ENCODE results near the gene C1QTNF4. TPM values are rescaled to one million over a fixed set of nuclear protein-coding genes. Genes with fewer than 3 reads are reported as not detected.
A peak's percentile ranks its signal among the peaks of the same experiment; 100 is the strongest.

Gene C1QTNF4
- total and polyA plus RNA-seq, 7 experiments from 2014 or later = 0.36 to 2.3 (median 1.0) TPM; not detected in 2

DNA sequence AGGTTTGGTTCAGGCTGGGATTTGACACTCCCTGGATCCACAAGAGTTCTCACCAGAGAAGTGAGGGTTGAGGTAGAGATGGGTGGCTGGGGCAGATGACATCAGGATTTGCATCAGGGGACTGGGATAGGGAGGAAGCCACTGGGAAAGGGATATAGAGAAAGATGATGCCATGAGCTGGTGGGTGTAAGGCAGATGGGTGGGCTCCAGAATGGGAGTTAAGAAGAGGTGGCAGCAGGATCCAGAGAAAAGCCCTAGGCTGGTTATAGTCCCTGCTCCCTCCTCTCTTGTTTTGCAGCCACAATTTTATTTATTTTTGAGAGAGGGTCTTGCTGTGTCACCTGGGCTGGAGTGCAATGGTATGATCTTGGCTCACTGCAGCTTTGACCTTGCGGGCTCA, 1.8 kb upstream of the C1QTNF4 start:
- Mint-ChIP-seq H3K36me3 (peaks cover 0 to 5% (median 0%) of the 10 kb centered on the region in 5 donors), H3K27ac (no peak overlapping the region), H3K4me1 (peaks cover 0 to 14% (median 9%) of the 10 kb centered on the region in 7 donors), H3K9me3 (no peaks in the 10 kb centered on the region), H3K4me3 (no peak overlapping the region), H3K27me3 (peaks cover 36 to 39% (median 37%) of the 10 kb centered on the region in 5 donors)
- ATAC-seq = no peak
- no peaks in the 10 kb centered on the region for H3K9me3 ChIP-seq (ENCODE audit: control insufficient read depth in 2 of 3, low read length in 3 of 3)
- H3K27ac ChIP-seq (ENCODE audit: low read depth, low read length) = no peak overlapping the region
- intact Hi-C loops (cut with micrococcal nuclease) = loop anchor here in 1 of 2 donors (10.0 kb wide), 1 partner anchor 61 kb away; no protein-coding TSS in a partner anchor
- H3K4me3 ChIP-seq (ENCODE audit: low read length) = no peak overlapping the region
- no peaks in the 10 kb centered on the region for H3K36me3 ChIP-seq (ENCODE audit: control insufficient read depth in 2 of 3, insufficient read depth in 3 of 3, low read length in 3 of 3)
- peaks cover 6 to 25% of the 10 kb centered on the region in 2 donors for H3K27me3 ChIP-seq (ENCODE audit: control insufficient read depth in 2 of 2, insufficient read depth in 2 of 2, low read length in 2 of 2)
- DNase-seq = no peak
- H3K4me1 ChIP-seq (ENCODE audit: control insufficient read depth in 2 of 2, insufficient read depth in 2 of 2, low read length in 2 of 2) = peaks cover 0 to 6% of the 10 kb centered on the region in 2 donors
- CTCF ChIA-PET = no interaction called here
- POLR2A ChIA-PET = interaction anchor here (0.9 kb wide), 1 partner anchor 44 kb away, joined by 4 read pairs; no protein-coding TSS in a partner anchor

GRCh38 chr11:47595029-47595428, 818 bp upstream of the C1QTNF4 start:
- Mint-ChIP-seq H3K36me3 (peaks cover 0 to 5% (median 0%) of the 10 kb centered on the region in 5 donors), H3K9me3 (no peaks in the 10 kb centered on the region), H3K4me1 (peaks cover 0 to 14% (median 9%) of the 10 kb centered on the region in 7 donors), H3K27me3 (peaks cover 36 to 39% (median 37%) of the 10 kb centered on the region in 5 donors), H3K27ac (no peak overlapping the region), H3K4me3 (peak overlapping the region in 1 of 10 donors; percentile 3)
- ChIA-PET POLR2A (interaction anchor here (0.5 to 0.9 kb wide), 3 partner anchors 13 to 43 kb away, joined by 3 to 4 read pairs (median 3); no protein-coding TSS in a partner anchor), CTCF (no interaction called here)
- Histone ChIP-seq H3K27me3 (ENCODE audit: control insufficient read depth in 2 of 2, insufficient read depth in 2 of 2, low read length in 2 of 2) (peaks cover 6 to 25% of the 10 kb centered on the region in 2 donors), H3K9me3 (ENCODE audit: control insufficient read depth in 2 of 3, low read length in 3 of 3) (no peaks in the 10 kb centered on the region), H3K4me3 (ENCODE audit: low read length) (no peak overlapping the region), H3K36me3 (ENCODE audit: control insufficient read depth in 2 of 3, insufficient read depth in 3 of 3, low read length in 3 of 3) (no peaks in the 10 kb centered on the region), H3K4me1 (ENCODE audit: control insufficient read depth in 2 of 2, insufficient read depth in 2 of 2, low read length in 2 of 2) (peaks cover 0 to 6% of the 10 kb centered on the region in 2 donors), H3K27ac (ENCODE audit: low read depth, low read length) (no peak overlapping the region)
- intact Hi-C loops (cut with micrococcal nuclease) = loop anchor here in 1 of 2 donors (10.0 kb wide), 1 partner anchor 60 kb away; no protein-coding TSS in a partner anchor
- DNase-seq = no peak
- ATAC-seq = no peak

GRCh38 chr11:47593492-47593933, 698 bp downstream of the C1QTNF4 start:
- H3K36me3 Mint-ChIP-seq = no peaks in the 10 kb centered on the region
- no peak overlapping the region for H3K27ac Mint-ChIP-seq
- no peaks in the 10 kb centered on the region for H3K9me3 Mint-ChIP-seq
- Histone ChIP-seq H3K27ac (ENCODE audit: low read depth, low read length) (no peak overlapping the region), H3K9me3 (ENCODE audit: control insufficient read depth in 2 of 3, low read length in 3 of 3) (no peaks in the 10 kb centered on the region), H3K27me3 (ENCODE audit: control insufficient read depth in 2 of 2, insufficient read depth in 2 of 2, low read length in 2 of 2) (peaks cover 6 to 25% of the 10 kb centered on the region in 2 donors), H3K4me3 (ENCODE audit: low read length) (no peak overlapping the region), H3K36me3 (ENCODE audit: control insufficient read depth in 2 of 3, insufficient read depth in 3 of 3, low read length in 3 of 3) (no peaks in the 10 kb centered on the region), H3K4me1 (ENCODE audit: control insufficient read depth in 2 of 2, insufficient read depth in 2 of 2, low read length in 2 of 2) (peaks cover 0 to 6% of the 10 kb centered on the region in 2 donors)
- H3K4me3 Mint-ChIP-seq = peak overlapping the region in 5 of 10 donors; percentile 31 to 67 (median 39)
- ATAC-seq (no peak), DNase-seq (no peak)
- POLR2A ChIA-PET = interaction anchor here (0.9 kb wide), 1 partner anchor 14 kb away, joined by 3 read pairs; the partner anchor contains the start of gene NDUFS3
- intact Hi-C loops (cut with micrococcal nuclease) = loop anchor here in 1 of 2 donors (10.0 kb wide), 1 partner anchor 59 kb away; no protein-coding TSS in a partner anchor
- peaks cover 0 to 14% (median 9%) of the 10 kb centered on the region in 7 donors for H3K4me1 Mint-ChIP-seq
- H3K27me3 Mint-ChIP-seq = peaks cover 33 to 38% (median 36%) of the 10 kb centered on the region in 5 donors
- CTCF ChIA-PET = no interaction called here

DNA sequence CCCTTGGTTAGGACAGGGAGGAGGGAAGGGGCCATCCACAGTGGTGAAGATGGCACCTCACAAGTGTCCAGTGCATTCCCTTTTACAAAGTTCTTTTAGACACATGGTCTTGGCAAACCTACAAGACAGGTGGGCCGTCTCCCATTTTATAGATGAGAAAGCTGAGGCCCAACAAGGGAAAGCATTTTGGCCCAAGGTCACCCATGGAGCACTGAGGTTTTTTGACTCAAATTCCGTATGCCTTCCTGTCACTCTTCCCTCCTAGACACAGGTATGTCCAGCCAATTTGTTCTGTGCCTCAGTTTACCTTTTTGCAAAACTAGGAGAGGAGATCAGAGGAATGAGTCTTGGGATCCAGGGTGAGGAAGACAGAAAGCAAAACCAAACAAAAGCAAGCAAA, 1.2 kb downstream of the C1QTNF4 start:
- CTCF ChIA-PET = no interaction called here
- DNase-seq (no peak), ATAC-seq (no peak)
- Histone ChIP-seq H3K36me3 (ENCODE audit: control insufficient read depth in 2 of 3, insufficient read depth in 3 of 3, low read length in 3 of 3) (no peaks in the 10 kb centered on the region), H3K27me3 (ENCODE audit: control insufficient read depth in 2 of 2, insufficient read depth in 2 of 2, low read length in 2 of 2) (peaks cover 6 to 25% of the 10 kb centered on the region in 2 donors), H3K27ac (ENCODE audit: low read depth, low read length) (no peak overlapping the region), H3K4me1 (ENCODE audit: control insufficient read depth in 2 of 2, insufficient read depth in 2 of 2, low read length in 2 of 2) (peaks cover 0 to 6% of the 10 kb centered on the region in 2 donors), H3K4me3 (ENCODE audit: low read length) (no peak overlapping the region), H3K9me3 (ENCODE audit: control insufficient read depth in 2 of 3, low read length in 3 of 3) (no peaks in the 10 kb centered on the region)
- no peak overlapping the region for H3K27ac Mint-ChIP-seq
- peaks cover 33 to 38% (median 36%) of the 10 kb centered on the region in 5 donors for H3K27me3 Mint-ChIP-seq
- POLR2A ChIA-PET = interaction anchor here (0.9 kb wide), 1 partner anchor 14 kb away, joined by 3 read pairs; the partner anchor contains the start of gene NDUFS3
- intact Hi-C loops (cut with micrococcal nuclease) = loop anchor here in 1 of 2 donors (10.0 kb wide), 1 partner anchor 58 kb away; no protein-coding TSS in a partner anchor
- H3K4me3 Mint-ChIP-seq = peak overlapping the region in 2 of 10 donors; percentile 35 to 67
- H3K4me1 Mint-ChIP-seq = peaks cover 0 to 14% (median 9%) of the 10 kb centered on the region in 7 donors
- no peaks in the 10 kb centered on the region for H3K9me3 Mint-ChIP-seq
- no peaks in the 10 kb centered on the region for H3K36me3 Mint-ChIP-seq

GRCh38 chr11:47592251-47592650, 2.0 kb downstream of the C1QTNF4 start:
- H3K27ac Mint-ChIP-seq = peak overlapping the region in 1 of 9 donors; percentile 25
- intact Hi-C loops (cut with micrococcal nuclease) = loop anchor here in 1 of 2 donors (10.0 kb wide), 1 partner anchor 57 kb away; no protein-coding TSS in a partner anchor
- H3K9me3 Mint-ChIP-seq = no peaks in the 10 kb centered on the region
- no peak overlapping the region for H3K4me3 Mint-ChIP-seq
- ChIA-PET CTCF (no interaction called here), POLR2A (no interaction called here)
- Histone ChIP-seq H3K9me3 (ENCODE audit: control insufficient read depth in 2 of 3, low read length in 3 of 3) (no peaks in the 10 kb centered on the region), H3K36me3 (ENCODE audit: control insufficient read depth in 2 of 3, insufficient read depth in 3 of 3, low read length in 3 of 3) (no peaks in the 10 kb centered on the region), H3K27me3 (ENCODE audit: control insufficient read depth in 2 of 2, insufficient read depth in 2 of 2, low read length in 2 of 2) (peaks cover 6 to 25% of the 10 kb centered on the region in 2 donors), H3K4me3 (ENCODE audit: low read length) (no peak overlapping the region), H3K27ac (ENCODE audit: low read depth, low read length) (no peak overlapping the region), H3K4me1 (ENCODE audit: control insufficient read depth in 2 of 2, insufficient read depth in 2 of 2, low read length in 2 of 2) (peaks cover 0 to 6% of the 10 kb centered on the region in 2 donors)
- H3K4me1 Mint-ChIP-seq = peaks cover 0 to 14% (median 9%) of the 10 kb centered on the region in 7 donors
- no peaks in the 10 kb centered on the region for H3K36me3 Mint-ChIP-seq
- peaks cover 33 to 38% (median 36%) of the 10 kb centered on the region in 5 donors for H3K27me3 Mint-ChIP-seq
- ATAC-seq (peak; percentile 19), DNase-seq (no peak)

DNA sequence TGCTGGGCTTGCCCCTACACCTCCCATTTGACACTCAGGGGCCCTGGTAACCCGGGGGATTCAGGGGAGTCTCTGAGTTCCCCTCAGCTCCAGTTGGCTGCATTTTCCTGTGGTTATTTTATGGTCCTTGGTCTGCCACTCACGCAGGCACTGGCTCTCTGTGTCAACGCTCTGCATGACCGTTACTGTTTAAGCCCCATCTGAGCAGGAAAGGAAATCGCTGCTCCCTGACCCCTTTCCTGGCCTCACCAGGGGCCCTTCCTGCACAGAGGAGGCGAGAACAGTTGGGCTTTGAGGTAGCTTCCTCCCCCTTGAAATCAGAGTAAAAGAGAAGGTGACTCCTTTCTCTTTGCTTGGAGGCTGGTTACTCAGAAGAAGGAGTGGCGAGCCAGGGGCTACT, 2.4 kb downstream of the C1QTNF4 start:
- H3K27me3 ChIP-seq (ENCODE audit: control insufficient read depth in 2 of 2, insufficient read depth in 2 of 2, low read length in 2 of 2) = peaks cover 6 to 25% of the 10 kb centered on the region in 2 donors
- peak overlapping the region in 1 of 10 donors; percentile 5 for H3K4me3 Mint-ChIP-seq
- H3K36me3 Mint-ChIP-seq = no peaks in the 10 kb centered on the region
- H3K9me3 ChIP-seq (ENCODE audit: control insufficient read depth in 2 of 3, low read length in 3 of 3) = no peaks in the 10 kb centered on the region
- no peak overlapping the region for H3K4me3 ChIP-seq (ENCODE audit: low read length)
- POLR2A ChIA-PET = interaction anchor here (1.0 kb wide), 1 partner anchor 14 kb away, joined by 4 read pairs; no protein-coding TSS in a partner anchor
- peaks cover 33 to 38% (median 36%) of the 10 kb centered on the region in 5 donors for H3K27me3 Mint-ChIP-seq
- H3K27ac ChIP-seq (ENCODE audit: low read depth, low read length) = no peak overlapping the region
- ATAC-seq (no peak), DNase-seq (no peak)
- CTCF ChIA-PET = no interaction called here
- peaks cover 0 to 14% (median 9%) of the 10 kb centered on the region in 7 donors for H3K4me1 Mint-ChIP-seq
- H3K27ac Mint-ChIP-seq = peak overlapping the region in 1 of 9 donors; percentile 25
- intact Hi-C loops (cut with micrococcal nuclease) = loop anchor here in 1 of 2 donors (10.0 kb wide), 1 partner anchor 57 kb away; no protein-coding TSS in a partner anchor
- peaks cover 0 to 6% of the 10 kb centered on the region in 2 donors for H3K4me1 ChIP-seq (ENCODE audit: control insufficient read depth in 2 of 2, insufficient read depth in 2 of 2, low read length in 2 of 2)
- H3K36me3 ChIP-seq (ENCODE audit: control insufficient read depth in 2 of 3, insufficient read depth in 3 of 3, low read length in 3 of 3) = no peaks in the 10 kb centered on the region
- H3K9me3 Mint-ChIP-seq = no peaks in the 10 kb centered on the region

All from naive thymus-derived CD4-positive, alpha-beta T cell (primary cell).